Activated CD4-positive, alpha-beta T cell treated with anti-CD3 and anti-CD28 coated beads, Interleukin-10, Interleukin-2, amounts not matched to agents 100 ng/mL and 50 ng/mL, durations not matched to agents 16 hours and 8 hours (primary cell): Measurements from ENCODE around the gene TMOD2.

Source experiments
- DNase-seq: peaks from one replicate; pipeline ENCODE4 v3.0.0-alpha.2; 2020

Gene TMOD2

DNA sequence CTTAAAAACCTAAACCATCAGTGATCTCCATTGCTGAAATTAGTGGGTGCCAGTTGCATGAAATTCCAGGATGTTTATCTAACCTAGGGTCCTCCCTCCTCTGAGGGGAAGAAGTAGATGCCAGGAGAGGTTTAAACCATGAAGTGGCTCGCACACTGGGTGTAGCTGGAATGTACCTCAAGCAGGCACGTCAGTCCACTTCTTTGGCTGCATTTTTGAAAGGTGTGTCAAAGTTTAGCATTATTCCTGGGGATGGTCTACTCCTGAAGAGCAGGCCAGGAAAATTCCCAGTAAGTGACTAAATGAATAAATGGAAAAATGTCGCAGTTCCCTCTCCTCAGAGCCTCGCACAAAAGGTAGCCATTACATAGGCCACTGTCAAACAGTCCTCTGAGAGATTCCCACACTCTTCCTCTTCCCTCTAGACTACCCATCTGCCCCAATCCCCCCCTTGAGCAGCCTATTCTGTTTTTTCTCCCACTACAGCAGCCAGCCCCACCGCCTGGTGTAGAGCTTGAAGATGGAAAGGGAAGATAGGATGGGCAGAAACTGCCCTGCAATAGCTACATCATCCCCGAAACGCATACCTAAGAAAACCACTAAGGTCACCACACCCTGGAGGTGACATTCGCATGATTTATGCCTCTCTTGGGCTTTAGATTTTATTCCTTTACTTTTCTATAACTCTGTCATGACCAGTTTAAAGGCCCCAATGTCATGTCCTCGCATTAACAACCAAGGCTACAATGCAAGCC lies 77.4 kb downstream of the TMOD2 start:
- no peak for DNase-seq

DNA sequence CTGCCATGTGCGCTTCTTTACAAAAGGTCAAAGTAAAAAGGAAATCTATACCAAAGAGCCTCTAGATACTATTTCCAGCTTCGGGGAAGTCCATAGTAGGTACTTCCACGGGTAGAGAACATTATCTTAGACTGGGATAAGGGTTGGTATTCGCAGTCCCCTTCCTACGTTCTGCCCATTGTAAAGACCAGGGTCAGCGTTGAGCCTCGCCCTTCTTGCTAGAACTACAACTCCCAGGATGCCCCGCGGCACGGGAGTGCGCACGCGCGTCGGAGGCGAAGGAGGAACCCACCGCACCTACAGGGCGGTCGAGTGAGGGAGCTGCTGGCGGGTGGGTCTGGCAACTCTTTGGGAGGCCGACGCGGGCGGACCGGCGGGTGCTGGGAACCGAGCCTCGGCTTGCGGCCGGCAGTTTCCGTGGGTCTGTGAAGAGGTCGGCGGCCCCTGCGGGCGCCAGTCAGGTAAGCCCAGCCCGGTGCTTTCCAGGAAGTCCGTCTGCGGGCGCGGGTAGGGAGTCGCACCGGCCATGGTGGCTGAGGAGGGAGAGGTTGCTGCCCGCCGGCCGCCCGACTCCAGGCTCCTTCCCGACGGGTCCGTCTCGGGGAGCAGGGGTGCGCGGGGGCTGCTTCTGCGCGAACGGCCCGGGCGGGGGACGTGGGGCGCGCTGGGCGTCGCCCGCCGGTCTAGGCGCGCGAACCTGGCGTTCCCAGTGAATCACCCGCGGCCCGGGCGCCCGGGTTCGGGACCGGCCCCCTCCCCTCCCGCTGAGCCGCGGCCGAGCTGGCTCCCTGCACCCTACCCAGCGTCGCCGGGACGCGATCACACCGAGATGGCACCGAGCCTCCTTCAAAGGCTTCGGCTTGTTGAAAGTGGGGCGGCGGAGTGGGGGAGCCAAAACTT lies 78.2 kb downstream of the TMOD2 start, which contains the start of gene TMOD3:
Gene TMOD3, plus strand, starts transcription at position 278 of the 900 bp plus-strand sequence. CDS start 33,232 bp downstream, outside the sequence.
- DNase-seq = peak; percentile 95

DNA sequence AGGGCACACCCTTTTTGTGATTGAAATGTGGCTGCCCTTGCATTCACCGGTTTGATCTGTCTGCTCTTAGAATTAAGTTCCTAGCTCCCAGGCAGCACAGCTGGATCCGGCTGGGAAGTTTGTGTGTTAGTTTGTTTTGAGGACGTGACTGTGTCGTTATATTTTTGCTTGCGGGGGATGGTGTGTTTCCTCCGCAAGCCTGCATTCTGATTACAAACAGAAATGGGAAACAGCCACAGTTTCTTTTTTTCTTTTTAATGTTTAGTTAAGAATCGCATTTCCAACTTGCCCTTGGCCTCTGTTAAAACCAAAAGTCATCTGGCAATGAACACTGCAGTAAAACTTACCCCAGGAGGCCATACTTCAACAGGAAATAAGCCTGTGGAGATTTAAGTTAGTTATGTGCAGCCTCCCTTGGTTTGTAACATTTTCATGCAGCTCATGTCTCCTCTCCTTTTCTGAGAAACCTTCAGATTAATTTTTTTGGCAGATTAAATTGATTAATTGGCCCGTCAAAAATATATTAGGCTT lies 78.9 kb downstream of the TMOD2 start:
- DNase-seq = peak; percentile 40

DNA sequence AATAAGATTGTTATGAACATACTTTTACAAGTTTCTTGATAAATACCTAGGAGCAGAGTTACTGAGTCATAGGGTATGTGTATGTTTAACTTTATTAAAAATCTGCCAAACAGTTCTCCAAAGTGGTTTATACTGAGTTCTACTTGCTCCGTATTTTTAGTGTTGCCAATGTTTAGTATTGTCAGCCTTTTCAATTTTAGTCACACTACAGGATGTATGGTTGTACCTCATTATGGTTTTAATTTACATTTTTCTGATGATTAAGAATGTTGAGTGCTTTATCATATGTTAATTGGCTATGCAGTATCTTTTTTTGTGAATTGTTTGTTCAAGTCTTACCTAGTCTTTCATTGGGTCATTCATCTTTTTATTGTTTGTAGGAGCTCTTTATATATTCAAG lies 82.4 kb downstream of the TMOD2 start:
- peak; percentile 56 for DNase-seq

DNA sequence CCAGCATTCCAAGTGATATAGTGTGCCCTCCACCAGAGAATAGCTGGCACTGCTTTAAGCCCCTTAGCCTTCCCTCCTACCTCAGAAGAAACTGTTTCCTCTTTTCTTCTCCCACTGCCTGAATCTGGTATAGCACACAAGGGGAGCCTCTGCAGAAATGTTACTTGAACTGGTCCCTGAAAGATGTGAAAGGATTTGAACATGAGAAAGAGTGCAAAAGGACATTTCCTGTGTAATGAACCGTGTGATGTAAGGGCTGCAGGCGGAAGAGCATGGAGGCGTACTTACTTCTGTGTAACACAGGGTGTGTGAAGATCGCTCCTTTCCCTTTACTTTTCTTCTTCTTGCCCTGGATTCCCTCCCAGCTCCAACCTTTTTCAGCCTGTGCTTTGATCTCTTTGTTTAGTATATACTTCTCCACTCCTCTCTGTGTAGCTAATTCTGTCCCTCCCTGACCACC lies 86.4 kb downstream of the TMOD2 start:
- DNase-seq = peak; percentile 34

DNA sequence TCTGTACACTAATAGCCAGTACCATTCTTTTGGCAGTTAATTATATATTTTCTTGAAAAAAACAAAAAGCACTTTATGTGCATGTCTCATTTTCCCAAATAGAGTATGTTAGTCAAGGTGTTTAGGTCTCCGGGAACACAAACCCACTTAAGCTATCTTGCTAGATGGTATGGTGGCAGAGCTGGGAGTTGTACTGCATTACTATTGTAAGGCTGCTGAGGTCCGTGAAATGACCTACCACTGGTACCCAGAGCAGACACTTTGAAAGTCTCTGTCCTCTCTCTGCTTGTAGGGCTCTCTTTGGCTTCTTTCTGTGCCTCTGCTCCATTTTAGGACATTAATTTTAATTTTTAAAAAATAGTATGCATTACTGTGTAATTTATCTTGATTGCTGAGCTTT lies 86.9 kb downstream of the TMOD2 start:
- no peak for DNase-seq

DNA sequence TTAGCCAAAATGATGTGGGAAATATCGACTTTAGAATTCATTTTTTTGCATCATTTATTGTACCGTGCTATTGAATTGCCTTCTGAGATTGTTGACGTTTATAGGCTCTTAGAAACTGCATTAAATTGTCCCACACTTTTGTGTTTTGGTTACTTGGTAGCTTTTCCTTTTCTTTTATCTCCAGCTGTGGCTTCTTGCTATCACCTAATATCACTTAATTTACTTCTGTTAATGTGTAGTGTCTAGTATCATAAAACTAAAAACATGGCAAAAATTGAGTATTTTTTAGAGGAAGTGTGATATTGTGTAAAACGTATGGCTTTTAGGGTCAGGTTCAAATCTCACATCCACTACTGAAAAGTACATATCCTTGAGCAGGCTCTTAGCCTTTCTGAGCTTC lies 89.3 kb downstream of the TMOD2 start:
- no peak for DNase-seq

DNA sequence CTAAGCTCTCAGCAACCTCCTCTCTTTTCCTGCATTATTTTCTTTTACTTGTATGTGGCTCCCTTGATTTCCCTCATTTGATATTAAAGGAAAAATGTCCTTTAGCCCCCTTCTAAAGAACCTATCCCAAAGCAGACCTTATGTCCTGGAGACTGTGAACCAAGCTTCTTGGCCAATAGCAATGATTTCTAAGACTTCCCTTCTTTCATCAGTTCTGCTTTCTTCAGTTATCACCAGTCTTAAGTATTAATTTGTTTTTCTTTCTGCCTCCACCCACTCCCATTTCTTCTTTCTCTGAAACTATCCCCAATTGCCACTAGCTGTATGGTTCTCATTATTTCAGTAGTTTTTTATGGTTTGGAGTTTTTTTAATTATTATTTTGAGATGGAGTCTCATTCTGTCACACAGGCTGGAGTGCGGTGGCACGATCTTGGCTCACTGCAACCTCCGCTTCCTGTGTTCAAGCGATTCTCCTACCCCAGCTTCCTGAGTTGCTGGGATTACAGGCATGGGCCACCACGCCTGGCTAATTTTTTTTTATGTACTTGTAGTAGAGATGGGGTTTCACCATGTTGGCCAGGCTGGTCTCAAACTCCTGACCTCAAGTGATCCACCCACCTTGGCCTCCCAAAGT lies 90.1 kb downstream of the TMOD2 start:
- DNase-seq = no peak

DNA sequence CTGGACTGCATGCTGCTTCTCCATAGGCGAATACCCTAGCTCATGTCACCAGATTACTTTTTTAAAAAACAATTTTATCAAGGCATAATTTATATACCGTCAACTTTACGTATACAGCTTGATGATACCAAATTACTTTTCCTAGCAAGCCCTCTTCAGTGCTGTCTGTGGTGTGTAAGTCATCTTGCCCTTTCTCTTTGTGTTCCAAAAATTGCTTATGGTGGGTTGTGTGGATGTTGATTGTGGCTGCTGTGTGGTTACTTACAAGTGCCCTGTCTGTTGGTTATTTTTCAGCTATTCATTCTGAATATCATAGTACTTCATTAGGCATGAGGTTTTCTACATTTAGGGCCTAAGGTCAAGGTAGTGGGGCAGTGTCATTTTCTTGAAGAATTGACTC lies 90.9 kb downstream of the TMOD2 start:
- no peak for DNase-seq

DNA sequence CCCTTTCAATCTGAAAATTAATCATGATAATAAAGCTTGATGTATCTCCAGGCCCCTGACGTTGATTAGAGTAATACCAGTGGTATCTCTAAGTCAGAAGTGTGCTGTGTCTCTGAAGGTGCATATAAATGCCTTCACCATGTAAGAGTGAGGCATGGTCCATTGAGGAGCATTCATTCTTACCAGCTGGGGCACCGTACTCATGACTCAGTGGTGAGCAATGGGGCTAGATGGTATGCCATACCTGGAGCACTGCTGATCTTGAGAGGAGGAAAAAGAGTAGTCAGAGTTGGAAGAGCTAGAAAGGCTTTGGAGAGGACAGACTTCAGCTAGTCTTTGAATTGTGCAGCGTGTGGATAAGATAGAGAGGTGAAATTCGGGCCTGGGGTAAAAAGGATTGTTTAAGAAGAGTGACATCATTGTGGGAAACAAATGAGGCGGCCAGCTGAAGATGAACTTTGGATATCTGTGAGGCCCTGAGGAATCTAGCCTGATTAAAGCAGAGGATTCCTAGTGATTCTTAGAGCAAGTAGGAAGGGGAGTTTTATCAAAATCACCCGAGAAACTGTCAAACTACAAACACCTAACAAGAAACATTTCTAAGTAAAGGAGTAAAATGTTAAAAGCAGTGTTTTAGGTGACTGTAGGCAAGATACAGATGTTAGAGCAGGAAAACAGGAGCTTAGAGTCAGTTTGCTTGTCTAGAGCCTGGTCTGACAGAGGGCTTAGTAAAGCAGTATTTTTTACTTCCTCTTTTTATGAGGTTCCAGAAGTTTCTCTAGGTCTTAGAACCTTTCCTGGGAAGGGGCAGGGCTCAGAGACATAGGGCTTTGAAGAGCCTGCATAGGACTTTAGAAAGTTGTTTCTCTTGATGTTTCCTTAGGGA lies 91.7 kb downstream of the TMOD2 start:
- no peak for DNase-seq

DNA sequence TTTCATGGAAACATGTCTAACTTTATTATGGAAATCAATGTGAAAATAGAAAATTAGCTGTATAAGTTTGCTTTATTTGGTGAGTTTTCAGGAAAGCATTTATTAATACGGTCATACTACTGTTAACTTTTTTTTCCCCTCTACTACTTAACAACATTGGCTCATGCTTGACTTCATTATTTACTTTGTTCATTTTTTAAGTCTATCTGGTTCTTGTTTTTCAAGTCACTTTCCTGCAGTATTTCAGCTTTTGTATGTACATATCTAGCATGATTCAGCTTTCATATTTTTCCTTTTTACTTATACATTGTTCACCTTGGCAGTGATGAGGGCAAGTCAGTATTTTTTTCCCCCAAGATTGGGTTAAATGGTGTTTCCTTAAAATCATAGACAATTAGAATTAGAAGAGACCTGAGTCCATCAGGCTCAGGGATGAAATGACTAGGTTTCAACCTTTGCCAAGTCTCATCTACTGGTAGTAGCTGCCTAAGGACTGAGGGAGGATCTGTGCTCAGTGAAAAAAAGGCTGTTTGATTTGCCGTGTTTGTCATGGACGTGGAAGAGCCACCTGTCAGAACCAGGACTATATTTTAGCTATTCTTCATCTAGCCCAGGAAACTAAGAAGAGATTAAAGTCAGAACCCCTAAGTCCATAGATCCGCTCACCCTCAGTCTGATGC lies 93.5 kb downstream of the TMOD2 start:
- DNase-seq = no peak

DNA sequence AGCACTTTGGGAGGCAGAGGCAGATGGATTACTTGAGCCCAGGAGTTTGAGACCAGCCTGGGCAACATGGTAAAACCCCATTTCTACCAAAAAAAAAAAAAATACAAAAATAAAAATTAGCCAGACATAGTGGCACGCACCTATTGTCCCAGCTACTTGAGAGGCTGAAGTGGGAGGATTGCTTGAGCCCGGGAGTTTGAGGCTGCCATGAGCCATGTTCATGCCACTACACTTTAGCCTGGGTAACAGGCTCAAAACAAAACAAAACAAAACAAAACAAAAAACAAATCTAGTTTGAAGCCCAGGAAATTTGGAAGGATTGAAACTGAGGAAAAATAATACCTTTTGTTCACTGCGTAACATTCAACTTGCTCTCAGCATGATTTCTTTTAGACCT lies 94.7 kb downstream of the TMOD2 start:
- DNase-seq = no peak

DNA sequence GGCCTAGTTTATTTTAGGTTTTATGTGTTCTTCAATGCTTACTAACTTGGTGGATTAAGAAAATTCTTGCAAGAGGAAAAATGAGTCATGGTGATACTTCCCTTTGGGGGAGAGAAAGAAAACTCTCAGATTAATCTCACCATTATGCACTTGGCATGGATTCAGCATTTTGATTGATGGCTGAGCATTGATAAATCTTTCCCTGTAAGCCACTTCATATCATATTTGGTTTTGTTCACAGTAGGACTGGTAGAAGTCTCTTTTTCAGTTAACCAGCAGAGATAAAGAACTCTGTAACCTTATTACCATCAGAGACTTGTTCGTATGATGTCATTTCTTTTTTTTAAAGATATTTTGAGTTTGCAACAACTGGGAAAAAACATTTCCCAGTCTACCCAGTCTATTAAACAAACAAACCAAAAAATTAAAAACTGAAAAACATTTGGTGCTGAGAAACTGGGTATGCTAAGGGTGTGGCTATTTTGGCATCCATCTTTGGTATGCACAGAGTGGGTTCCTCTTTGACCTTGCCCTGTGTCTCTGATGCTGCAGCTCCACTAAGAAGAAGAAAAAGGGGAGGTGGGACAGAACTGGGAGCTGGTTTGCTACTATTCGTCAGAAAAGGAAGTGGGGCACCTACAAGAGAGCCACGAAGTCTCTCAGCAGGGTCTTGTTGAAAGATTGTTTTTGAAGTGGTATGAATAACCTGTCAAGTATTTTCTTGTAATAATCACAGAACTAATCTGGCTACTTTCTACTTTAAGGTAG lies 95.2 kb downstream of the TMOD2 start:
- peak; percentile 42 for DNase-seq

DNA sequence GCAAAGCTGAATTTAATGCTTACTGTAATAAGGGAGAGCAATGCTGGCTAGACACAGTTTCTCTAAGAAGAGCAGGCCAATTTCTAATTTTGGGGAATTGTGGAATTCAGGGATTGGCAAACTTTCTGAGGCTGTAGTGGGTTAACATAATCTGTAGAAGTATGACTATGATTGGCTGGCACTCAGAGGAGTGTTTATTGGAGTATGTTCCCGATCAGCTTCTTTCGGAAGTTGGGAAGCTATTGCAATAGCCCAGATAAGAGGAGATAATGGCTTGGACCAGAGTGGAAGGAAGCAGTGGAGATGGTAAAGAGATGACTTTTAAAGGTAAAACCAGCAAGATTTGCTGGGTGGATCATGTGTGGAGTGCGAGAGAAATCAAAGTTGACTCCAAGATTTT lies 97.4 kb downstream of the TMOD2 start:
- no peak for DNase-seq

DNA sequence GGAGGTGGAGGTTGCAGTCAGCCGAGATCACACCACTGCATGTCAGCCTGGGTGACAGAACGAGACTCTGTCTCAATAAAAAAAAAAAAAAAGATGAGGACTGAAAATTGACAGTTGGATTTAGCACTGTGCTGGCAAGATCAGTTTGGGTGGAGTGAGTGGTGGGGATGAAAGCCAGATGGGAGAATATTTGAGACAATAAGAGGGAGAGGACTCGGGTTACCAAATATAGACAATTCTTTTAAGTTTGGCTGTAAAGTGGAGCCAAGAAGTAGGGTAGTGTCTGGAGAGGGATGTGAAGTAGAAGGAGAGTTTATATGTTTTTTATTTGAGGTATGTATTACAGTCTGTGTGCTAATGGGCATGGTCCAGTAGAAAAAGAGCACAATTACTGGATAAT lies 98.5 kb downstream of the TMOD2 start:
- DNase-seq = no peak

DNA sequence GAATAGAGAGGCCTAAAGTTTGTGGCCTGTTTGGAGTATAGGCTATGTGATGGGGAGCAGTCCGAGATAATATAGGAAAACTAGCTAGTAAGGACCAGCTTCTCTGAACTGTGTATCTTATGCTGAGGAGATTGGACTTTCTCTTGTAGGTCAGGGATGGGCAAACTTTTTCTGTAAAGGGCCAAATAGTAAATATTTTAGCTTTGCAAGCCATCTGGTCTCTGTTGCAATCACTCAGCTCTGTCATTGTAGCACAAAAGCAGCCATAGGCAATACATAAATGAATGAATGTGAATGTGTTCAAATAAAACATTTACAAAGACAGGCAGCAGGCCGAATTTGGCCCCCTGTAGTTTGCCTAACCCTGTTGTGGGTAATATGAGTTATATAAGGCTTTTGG lies 102.6 kb downstream of the TMOD2 start:
- no peak for DNase-seq

DNA sequence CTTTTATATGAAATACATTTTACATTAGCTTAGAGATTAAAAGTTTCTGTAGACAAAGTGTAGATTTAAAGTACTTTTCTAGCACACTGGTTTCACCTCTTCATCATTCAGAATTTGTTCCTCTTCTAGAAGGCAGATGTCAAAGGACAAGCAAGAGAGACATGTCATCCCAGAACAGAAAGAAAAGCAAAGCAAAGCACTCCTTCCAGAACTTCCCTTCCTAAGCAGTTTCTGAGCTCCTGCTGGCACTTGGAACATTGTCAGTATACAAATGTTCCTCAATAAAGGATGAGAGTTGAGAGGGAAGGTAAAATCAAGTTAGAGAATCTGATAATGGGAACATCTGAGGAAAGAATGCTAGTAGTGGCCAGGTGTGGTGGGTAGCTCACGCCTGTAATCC lies 104.2 kb downstream of the TMOD2 start:
- no peak for DNase-seq

DNA sequence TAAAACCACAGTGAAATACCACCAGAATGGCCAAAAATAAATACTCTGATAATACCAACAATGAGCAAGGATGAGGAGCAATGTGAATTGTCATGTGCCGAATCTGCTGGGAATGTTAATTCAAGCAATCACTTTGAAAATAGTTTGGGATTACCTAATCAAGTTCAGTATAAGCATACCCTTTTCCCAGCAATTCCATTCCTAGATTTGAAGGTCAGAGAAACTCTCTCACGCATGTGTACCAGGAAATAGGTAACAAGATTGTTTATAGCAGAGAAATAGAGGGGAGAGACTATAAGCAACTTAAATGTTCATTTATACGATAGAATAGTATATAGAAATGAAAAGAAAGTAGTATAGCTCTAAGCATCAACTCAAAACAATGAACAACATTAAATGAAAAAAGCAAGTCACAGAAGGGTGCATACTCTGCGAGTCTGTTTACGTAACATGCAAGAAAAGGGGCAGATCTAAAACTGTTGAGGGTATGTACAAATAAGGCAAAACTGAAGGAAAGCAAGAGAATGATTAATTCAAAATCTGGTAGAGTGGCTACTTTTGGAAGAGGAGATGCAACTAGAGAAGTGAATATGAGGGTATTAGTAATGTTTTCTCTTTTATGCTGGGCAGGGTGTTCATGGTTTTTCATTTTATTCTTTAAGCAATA lies 105.5 kb downstream of the TMOD2 start:
- DNase-seq = no peak

DNA sequence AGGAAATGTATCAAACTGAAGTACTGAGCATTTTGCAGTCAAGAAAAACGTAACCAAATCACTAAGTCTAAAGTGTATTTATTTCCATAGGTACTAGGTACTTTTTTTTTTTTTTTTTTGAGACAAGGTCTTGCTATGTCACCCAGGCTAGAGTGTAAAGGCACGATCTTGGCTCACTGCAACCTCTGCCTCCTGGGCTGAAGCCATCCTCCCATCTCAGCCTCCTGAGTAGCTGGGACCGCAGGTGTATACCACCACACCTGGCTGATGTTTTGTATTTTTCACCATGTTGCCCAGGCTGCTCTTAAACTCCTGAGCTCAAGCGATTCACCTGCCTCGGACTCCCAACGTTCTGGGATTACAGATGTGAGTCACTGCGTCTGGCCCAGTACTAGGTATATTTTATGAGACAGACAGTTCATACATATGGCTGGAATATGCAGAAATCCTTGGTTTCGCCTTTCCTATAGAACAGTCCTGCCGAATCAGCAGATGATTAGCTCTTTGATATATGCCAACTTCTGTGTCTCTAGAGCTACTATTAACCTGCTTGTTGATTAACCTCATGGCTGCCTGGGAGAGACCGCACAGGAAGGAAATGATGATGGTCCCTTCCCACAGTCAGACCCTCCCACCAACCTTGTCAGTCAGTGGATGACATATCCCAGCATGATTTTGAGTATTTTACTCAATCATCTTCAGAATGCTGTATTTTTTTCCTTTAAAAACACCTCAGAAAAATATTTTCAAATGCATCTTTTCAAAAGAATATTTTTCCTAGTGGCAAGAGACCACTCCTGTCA lies 110.4 kb downstream of the TMOD2 start:
- peak; percentile 66 for DNase-seq
